NCI-H82 treated with DMSO at 0.1 percent for 48 hours (cell line): ENCODE results near the gene WAPL.
A peak's percentile ranks its signal among the peaks of the same experiment; 100 is the strongest.

Source experiments
- DNase-seq: peaks from one replicate; lab custom pipeline; 2025; ENCODE audit not compliant: unreplicated experiment; lab: John Stamatoyannopoulos, UW

Gene WAPL

DNA sequence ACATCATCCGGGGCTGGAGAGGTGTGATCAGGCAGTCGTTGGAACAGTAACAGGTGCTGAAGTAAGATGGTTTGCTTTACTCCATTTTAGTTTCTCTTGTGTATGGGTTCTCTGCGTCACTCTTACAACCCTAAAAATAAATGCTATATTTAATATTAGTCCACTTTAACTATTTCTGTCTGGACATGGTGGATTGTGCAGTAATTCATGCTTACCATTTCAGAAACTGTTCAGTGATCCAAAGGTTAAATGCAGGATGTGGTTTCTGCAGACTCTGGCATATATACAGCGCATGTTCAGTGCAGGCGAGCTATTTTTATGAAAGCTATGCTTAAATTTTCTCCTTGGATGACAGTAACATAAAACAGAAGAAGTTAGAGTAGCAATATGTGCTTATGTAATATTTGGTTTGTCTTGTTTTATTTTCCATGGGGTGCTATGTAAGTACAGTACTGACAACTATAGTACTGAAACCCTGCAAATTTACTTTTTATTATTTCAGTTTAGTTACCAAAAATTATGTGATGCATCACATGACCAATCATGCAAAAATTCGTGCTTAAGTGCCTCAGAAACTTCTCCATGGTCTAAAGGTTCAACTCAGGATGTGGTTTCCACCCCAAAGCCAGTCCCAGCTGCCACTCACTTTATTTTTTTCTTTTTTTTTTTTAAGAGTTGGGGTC, 108.4 kb downstream of the WAPL start:
- DNase-seq = no peak

DNA sequence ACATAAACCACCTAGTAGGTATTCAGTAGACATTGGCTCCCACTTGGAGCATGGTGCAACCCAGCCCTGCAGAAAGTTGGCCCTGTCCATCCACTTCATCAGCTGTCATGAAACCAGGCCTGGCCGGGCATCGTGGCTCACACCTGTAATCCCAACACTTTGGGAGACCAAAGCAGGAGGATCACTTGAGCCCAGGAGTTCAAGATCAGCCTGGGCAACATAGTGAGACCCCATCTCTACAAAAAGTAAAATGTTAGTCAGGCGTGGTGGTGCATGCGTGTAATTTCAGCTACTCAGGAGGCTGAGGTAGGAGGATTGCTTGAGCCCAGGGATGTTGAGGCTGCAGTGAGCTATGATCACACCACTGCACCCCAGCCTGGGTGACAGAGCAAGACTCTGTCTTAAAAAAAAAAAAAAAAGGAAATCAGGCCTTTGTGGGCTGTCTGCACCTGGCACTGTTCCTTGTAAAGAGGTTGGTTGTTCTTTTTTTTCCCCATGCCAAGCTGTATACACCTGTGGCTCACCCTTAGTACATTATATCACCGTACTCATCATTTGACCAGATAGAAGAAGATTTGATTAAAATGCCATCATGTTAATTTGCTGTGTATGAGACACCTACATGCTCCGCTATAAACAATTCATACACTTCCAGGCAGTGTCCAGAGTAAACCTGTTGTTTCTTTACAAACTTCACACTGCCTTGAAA, 109.6 kb downstream of the WAPL start:
- no peak for DNase-seq

DNA sequence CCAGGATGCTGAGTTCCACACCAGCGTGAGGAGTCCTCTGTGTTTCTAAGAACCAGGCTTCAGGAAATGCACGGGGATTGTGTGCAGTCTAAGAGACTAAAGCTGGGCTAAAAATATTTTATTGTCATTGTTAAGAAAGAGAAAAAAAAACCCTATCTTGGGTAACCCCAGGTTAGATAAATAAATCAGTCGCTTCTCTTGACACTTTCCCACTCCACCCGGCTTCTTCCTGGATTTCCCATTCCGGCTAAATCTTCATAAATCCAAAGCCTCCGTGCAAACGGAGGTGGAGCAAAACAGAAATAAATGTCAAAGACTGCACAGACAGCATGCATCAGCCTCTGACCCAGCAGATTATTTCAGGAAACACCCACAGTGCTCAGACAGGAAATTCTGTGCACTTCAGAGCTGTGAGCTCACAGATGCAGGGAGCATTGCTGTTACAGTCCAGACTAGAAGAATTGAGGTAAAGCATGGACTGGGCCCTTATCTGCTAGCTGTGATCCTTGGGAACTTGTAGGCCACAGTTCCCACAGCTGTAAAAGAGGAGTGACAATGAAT, 110.2 kb downstream of the WAPL start:
- DNase-seq = no peak

DNA sequence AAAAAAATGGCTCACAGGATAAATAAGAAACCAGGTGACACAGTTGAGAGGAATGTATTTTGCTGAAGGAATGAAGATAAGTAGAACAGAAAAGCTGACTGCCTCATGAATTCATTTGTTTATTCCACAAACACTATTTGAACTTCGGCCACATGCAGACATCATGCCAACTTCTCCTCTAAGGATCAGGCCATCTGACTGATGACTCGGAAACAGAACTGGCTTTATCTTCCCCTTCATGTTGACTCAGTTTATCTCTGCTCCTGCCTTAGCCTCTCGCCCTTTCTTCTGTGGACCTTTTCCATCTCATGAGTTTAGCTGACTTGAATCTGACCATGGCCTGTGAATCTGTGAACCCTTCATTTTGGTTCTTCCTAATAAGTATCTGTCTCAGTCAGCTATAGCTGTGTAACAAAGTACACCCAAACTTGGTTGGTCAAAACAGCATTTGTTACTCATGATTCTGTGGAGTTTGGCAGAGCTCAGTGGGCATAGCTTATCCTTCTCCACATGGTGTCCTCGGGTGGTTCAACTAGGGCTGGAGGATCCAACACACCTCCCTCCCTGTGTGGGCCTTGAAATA, 111.0 kb downstream of the WAPL start:
- DNase-seq = no peak

DNA sequence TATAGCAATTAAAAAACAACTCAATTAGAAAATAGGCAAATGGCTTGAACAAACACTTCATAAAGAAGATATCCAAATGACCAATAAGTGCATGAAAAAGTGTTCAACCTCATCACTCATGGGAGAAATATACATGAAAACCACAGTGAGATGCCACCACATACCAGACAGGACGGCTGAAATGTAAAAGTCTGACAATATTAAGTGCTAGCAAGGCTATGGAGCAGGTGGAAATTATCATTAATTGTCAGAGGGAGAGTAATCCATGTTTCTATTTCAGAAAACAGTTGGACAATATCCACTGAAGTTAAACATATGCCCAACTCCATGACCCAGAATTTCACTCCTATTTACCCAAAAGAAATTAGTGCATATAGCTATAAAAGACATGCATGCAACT, 112.4 kb downstream of the WAPL start:
- no peak for DNase-seq

DNA sequence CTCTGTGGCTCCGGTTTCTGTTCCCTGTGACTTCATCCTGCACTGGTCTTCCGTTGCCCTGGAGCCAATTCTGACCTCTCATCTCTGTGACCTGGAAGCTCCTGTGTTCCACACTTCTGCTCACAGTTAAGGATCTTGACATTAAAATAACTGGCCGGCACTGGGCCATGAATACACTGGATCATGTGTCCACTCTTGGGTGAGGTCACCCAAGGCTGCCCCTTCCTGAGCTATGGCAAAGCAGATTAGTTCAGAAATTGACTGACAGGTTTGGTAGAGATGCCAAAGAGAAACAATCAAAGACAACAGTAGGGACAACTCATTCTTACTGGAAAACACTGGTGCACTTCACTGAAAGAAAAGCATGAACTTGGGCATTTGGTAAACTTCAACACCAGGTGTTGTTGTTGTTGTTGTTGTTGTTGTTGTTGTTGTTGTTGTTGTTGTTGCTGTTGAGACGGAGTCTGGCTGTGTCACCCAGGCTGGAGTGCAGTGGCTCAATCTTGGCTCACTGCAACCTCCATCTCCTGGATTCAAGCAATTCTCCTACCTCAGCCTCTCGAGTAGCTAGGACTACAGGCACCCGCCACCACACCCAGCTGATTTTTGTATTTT, 118.3 kb downstream of the WAPL start:
- no peak for DNase-seq

DNA sequence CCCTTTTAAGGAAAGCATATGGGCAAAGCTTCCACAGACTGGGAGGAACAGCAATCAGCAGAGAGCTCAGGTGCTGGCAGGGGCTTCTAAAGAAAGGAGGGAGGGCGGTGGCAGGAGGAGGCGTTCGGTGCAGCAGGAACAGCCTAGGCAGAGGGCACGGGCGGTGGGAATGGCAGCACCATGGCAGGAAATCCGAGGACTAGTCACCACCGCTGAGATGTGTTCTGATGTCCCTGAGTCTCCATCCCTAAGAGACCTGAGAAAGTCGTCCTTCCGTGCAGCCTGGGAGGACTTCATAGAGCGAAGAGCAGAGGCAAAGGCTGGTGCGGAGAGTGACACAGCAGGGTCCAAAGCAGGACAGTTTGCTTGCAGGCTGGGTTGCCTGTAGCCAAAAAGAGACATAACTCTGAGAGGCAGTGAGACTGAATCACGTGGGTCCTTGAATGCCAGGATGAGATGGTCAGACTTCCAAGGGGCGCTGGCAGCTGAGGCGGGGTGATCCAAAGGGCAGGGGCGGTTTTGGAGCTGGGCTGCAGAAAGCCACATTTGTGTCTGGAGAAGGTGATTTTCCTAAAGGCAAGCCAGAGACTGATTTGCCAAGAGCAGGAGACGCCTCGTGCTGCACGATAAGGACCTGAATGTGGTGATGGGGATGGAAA, 119.2 kb downstream of the WAPL start:
- DNase-seq = no peak

DNA sequence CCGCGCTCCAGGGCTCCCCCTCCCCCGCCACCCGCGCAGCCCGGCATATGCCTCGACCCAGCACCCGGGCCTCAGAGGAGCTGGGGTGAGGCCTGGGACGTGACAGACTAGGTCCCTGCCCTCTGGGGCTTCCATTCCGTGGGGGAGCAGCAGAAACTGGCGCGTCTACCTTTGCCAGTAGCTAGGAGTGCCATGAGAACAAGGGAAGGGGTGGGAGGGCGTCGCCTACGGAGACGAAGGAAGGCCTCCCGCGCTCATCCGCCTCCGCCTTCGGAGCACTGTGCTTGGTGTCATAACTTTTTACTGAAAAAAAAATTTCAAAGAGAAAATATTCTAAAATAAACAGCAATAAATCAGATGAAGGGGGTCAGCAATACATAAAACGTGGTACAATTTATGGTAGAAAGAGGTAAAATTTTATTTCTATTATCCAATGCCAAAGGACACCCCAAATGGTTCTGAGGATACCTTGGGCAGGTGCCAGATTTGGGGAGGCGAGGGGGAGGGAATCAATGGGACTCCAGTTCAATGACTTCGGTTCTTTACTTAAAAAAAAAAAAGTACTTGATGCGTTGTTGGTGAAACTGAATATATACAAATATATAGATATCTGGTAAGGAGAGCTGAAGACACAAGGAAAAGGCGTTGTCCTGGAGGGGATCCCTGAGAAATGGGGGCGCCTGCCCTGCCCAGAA, 119.9 kb downstream of the WAPL start:
- DNase-seq = no peak

DNA sequence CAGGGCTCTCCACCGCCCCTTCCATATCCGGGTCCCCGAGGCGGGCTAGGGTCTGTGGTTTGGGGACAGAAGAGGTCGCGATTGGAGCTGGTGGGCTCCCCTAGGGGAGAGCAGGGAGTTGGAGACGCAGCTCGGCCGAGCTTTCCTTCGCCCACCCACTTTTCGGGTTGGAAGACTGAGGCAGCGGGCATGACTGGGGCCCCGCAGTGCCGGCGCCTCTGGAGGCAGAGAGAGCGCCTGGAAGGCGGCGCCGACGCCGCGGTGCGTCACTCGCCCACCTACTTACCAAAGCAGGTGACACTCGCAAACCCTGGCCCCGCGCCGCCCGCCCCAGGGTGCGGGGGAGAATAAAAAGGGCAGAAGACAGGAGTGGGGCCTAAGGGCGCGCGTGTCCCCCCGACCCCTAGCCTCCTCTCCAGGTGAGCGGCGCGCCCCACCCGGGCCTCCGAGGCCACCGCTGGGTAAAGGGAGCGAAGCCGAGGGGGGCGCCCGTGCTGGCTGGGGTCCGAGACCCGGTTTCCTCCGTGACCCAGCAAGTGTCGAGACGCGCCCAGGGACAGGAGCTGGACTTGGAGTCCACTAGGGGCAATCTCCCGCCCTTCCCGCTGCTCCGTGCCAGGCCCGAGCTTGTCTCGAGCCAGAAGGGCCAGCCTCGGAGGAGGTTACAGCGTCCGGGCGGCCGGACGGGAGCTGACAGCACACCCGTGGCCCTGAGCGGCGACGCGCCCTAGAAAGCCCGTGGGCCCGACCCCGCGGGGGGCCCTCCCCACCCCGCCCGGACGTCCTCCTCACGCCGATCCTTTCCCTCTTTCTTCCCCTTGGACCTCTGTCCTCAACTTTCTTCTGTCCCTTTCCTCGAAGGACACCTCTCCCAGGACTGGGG, 120.6 kb downstream of the WAPL start:
- no peak for DNase-seq

DNA sequence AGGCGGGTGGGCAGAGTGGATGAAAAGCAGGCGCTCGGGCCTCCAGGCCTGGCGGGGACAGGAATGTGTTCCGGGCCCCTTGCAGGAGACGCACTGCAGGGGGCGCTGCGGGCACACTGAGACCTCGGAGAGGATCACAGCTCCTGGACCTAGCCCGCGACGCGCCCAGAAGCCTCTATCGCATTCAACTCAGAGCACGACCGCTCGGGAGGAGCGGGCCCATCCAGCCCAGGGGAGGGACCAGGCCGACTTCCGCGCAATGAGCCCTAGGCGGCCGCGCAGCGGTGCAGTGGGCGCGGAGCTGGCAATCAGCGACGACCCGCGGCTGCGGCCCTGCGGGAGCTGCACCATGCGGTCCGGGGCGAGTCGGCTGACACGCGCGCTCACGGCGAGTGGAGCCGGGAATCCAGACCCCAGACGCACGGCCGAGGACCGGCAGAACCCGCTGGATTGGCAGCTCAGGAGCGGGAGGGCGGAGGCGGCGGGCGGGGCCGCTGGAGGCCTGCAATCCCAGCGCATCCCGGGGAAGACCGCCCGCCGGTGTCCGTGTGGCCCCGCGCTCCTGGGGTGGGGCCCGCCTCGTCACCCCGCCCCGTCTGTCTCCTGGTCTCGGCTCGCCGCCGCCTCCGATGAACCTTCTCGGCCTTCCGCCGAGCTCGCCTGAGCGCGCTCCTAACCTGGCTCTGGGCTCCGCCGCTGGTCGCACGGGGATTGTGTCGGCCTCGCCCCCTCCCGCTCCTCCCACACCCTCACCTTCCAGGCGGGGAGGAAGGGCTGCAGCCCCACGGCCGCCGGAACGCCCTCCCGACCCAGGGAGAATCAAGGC, 121.5 kb downstream of the WAPL start:
- peak; percentile 76 for DNase-seq

DNA sequence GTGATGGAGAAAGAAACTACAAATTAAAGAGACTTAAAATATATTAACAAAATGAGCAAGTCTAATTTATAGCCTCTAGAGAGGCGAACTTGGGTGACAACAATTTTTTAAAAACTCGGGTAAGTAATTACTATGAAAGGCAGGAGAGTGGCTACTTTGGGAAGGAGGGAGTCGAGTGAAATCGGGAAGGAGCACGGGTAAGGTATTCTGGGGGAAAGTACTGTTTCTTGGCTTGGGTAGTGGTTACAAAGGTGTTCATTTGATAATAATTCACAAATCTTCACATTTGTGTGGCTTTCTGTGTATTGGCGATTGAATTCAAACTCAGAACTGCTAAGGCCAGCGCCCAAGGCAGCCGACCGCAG, 122.1 kb downstream of the WAPL start:
- no peak for DNase-seq

DNA sequence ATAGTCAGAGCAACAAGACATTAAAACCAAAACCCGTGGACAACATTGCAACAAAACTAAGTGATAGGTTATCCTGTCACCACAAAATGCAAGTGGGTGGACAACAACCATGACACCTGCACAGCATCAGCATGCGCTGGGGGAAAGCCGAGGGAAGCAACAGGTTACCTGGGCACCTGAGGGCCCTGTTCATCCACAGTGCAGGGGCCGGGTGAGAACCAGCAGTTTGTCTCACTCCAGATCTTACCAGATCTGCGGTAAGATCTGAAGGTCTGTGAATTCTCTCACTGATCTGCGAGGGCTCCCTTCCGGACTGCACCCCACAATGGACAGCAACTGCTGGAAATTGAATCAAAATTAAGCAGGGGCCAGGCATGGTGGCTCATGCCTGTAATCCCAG, 124.5 kb downstream of the WAPL start:
- no peak for DNase-seq

DNA sequence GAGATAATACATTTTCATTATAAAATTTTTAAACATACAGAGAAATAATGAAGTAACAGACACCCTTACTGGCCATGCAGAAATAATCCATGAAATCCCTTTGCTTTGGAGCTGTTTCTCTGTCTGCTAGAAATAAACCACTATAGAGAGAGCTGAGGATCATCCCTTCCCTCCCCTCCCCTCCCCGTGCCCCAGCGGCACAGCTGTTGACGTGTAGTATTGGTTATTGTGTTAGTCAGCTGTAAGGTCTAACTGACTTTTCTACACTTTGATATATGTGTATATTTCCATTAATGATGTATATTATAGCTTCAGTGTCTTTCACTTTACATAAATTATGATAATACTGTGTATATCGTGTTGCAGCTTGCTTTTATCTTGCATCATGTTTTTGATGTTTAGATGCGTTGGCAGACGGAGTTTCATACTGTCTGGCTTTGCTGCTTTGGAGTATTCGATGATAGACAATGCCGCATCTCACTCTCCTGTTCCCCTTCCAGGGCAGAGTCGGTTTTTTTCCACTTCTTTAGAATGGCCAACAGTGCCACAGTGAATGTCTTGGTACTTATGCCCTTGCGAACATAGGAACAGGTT, 127.6 kb downstream of the WAPL start:
- DNase-seq = peak; percentile 37

DNA sequence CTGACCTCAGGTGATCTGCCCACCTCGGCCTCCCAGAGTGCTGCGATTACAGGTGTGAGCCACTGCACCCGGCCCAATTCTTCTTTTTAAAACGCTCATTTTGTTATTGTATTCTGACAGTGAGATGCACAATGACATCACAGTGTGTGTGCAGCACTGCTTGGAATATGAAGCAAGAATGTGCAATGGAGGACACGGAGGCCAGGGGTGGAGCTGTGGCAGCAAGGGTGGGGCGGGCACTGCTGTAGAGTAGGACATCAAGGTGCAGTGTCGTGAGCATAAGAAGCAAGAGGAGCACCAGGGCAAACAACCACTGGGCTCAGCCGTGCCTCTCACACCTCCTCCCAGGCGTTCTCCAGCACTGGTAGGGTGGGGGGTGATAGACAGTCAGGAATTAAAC, 128.2 kb downstream of the WAPL start:
- no peak for DNase-seq

DNA sequence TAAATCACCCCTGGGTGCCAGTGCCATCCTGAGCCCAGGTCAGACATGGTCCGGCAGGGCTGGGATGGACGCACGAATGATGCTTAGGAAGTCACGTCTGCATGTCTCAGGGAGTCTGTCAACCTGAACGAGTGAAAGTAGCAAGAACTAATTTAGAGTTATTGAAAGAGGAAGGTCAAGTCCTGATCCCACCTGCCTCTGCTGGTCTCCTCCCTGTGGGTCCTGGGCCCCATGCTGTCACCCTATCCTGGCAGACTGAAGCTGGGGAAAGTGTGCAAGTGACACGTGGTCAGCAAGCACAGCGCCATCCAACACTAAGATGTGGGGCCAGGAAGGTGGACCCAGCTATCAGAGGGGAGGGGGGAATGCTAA, 128.9 kb downstream of the WAPL start:
- no peak for DNase-seq

DNA sequence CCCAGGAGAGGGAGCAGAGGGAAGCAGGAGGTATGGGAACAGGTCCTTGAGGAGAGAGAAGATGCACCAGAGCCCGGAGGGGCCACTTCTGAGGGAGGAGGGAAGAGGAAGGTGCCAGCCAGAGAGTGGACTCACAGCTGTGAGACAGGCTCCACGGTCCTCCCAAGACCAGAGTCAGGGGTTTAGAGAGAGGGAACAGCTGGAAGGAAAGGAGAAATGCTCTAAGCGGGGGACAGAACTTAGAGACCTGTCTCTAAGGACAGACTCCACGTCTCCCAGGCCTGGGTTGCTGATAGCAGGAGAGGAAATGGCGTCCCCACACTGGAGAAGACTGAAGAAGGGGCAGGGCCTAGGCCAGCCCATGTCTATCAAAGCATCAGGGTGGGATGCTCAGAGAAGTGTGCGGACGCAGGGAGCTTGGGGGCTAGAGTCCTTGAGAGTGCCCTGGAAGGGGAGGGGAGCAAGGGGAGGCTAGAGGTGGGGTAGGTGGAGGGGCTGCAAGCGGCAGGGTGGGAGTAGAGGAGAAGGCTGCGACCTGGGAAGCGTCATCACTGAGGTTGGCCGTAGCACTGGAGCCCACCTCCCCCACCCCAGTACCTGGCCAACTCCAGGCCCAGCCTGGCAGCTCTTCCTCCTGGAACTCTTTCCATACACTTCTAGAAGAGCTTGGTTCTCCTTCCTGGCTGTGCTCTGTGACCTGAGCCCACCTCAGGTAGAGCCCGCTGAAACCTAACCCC, 129.4 kb downstream of the WAPL start:
- no peak for DNase-seq

DNA sequence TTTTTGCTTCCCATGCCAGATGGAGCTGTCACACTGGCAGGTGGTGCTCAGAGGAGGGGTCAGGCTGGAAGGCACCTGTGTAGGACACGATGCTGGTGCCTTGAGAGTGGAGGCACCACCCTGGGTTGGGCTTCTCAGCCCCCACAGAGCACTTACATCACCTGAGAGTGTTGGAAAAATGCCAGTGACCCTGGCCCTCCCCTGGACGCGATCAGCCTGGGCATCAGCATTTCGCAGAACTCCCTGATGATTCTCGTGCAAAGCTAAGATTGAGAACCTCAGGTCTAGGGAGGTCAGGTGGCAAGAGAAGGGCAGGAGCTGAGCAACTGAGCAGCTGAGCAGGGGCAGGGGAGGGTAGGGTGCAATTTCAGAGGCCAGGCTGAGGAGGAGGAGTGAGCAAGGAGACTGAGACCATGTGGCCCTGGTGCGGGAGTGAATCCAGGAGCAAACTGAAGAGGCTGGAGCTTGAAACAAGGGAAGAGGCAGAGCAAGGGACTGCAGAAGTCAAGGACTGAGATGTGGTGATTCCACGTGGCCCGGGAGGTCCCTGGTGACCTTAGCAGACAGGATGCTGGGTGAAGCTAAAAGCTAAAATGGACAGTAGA, 130.3 kb downstream of the WAPL start:
- no peak for DNase-seq
